ENCODE measurements around the gene PCBP3.

The PCBP3 gene

GRCh38 chr21:45742247-45742646 lies 98.7 kb downstream of the PCBP3 start:
- no peak overlapping the region for H3K4me3 ChIP-seq (replicated peaks; ENCODE audit: low read depth, low read length)
- DNase-seq (ENCODE audit: low read depth): no peak
- TF ChIP-seq CTCF (IDR thresholded peaks at IDR 0.05; ENCODE audit: low read length, missing control alignments): no peak

GRCh38 chr21:45745256-45745655 lies 101.7 kb downstream of the PCBP3 start:
- no peak for DNase-seq (ENCODE audit: low read depth)
- H3K4me3 ChIP-seq (replicated peaks; ENCODE audit: low read depth, low read length): no peak overlapping the region
- TF ChIP-seq CTCF (IDR thresholded peaks at IDR 0.05; ENCODE audit: low read length, missing control alignments): no peak

- DNase-seq (ENCODE audit: low read depth): no peak
- TF ChIP-seq CTCF (IDR thresholded peaks at IDR 0.05; ENCODE audit: low read length, missing control alignments): no peak
- no peak overlapping the region for H3K4me3 ChIP-seq (replicated peaks; ENCODE audit: low read depth, low read length)
These were observed 103.8 kb downstream of the PCBP3 start for GRCh38 chr21:45747233-45747766.

- DNase-seq (ENCODE audit: low read depth): peak; percentile 37
- no peak overlapping the region for H3K4me3 ChIP-seq (replicated peaks; ENCODE audit: low read depth, low read length)
- TF ChIP-seq CTCF (IDR thresholded peaks at IDR 0.05; ENCODE audit: low read length, missing control alignments): no peak
These were observed 104.4 kb downstream of the PCBP3 start for GRCh38 chr21:45747802-45748445.

- no peak for TF ChIP-seq CTCF (IDR thresholded peaks at IDR 0.05; ENCODE audit: low read length, missing control alignments)
- DNase-seq (ENCODE audit: low read depth): no peak
These were observed 105.1 kb downstream of the PCBP3 start for GRCh38 chr21:45748593-45748992.

GRCh38 chr21:45749974-45750373 lies 106.4 kb downstream of the PCBP3 start:
- no peak for DNase-seq (ENCODE audit: low read depth)
- H3K4me3 ChIP-seq (replicated peaks; ENCODE audit: low read depth, low read length): no peak overlapping the region
- TF ChIP-seq CTCF (IDR thresholded peaks at IDR 0.05; ENCODE audit: low read length, missing control alignments): no peak

More at GRCh38 chr21:45748593-45748992, 105.1 kb downstream of the PCBP3 start:
- no peak overlapping the region for H3K4me3 ChIP-seq (replicated peaks; ENCODE audit: low read depth, low read length)

- TF ChIP-seq CTCF (IDR thresholded peaks at IDR 0.05; ENCODE audit: low read length, missing control alignments): no peak
- H3K4me3 ChIP-seq (replicated peaks; ENCODE audit: low read depth, low read length): no peak overlapping the region
- no peak for DNase-seq (ENCODE audit: low read depth)
These were observed 107.4 kb downstream of the PCBP3 start for GRCh38 chr21:45750936-45751335.
